Epithelial cell of umbilical artery (primary cell): ENCODE measurements around the gene RPL36. TPM values are rescaled to one million over a fixed set of nuclear protein-coding genes. Genes with fewer than 3 reads are reported as not detected.

ENCODE experiments used
- total RNA-seq: library from RNA; depleted of rRNA; stranded (reverse); fragments of >200 nt; gene quantifications from 2 replicates; pipeline ENCODE4 v1.2.3, GENCODE V29; 2014

Gene RPL36
- total RNA-seq = 513 and 637 TPM in 2 replicates

GRCh38 chr19:5690125-5690954 is at the start of gene RPL36:
Gene RPL36, plus strand, starts transcription at chr19:5690295. Its CDS starts 213 bp downstream, at chr19:5690508.

GRCh38 chr19:5680437-5681368 is 9.4 kb upstream of the RPL36 start, which contains the start of the genes HSD11B1L and MICOS13:
Gene HSD11B1L, plus strand, starts transcription at chr19:5681027. Its CDS starts 3,806 bp downstream, at chr19:5684833.
Gene MICOS13, minus strand, starts transcription at chr19:5680516. Its CDS starts 30 bp downstream, at chr19:5680486.

GRCh38 chr19:5719961-5720790 is 30.1 kb downstream of the RPL36 start, which contains the start of the genes CATSPERD and LONP1:
Gene CATSPERD, plus strand, starts transcription at chr19:5720637. Its CDS starts 101 bp downstream, at chr19:5720738.
Gene LONP1, minus strand, starts transcription at chr19:5720146. Its CDS starts 14 bp downstream, at chr19:5720132.

Other genes starting within 250 kb of the RPL36 start
- gene ZNRF4, start 234.9 kb upstream of the RPL36 start, total RNA-seq = not detected in 2 replicates
- gene TINCR, start 122.3 kb upstream of the RPL36 start, total RNA-seq = not detected in 2 replicates
- 26.6 and 30.9 TPM in 2 replicates for gene SAFB2, start 67.5 kb upstream of the RPL36 start, total RNA-seq
- 47.1 and 52.9 TPM in 2 replicates for gene SAFB, start 67.2 kb upstream of the RPL36 start, total RNA-seq
- gene MICOS13, start 9.8 kb upstream of the RPL36 start, total RNA-seq = 27.8 and 32.5 TPM in 2 replicates
- gene HSD11B1L, start 9.3 kb upstream of the RPL36 start, total RNA-seq = 7.3 and 7.8 TPM in 2 replicates
- 92.9 and 106 TPM in 2 replicates for gene LONP1, start 29.9 kb downstream of the RPL36 start, total RNA-seq
- not detected in 2 replicates for gene CATSPERD, start 30.3 kb downstream of the RPL36 start, total RNA-seq
- under 0.01 and 0.30 TPM in 2 replicates for gene PRR22, start 94.5 kb downstream of the RPL36 start, total RNA-seq
- gene DUS3L, start 100.9 kb downstream of the RPL36 start, total RNA-seq = 29.2 and 35.0 TPM in 2 replicates
- gene NRTN, start 114.8 kb downstream of the RPL36 start, total RNA-seq = not detected in 2 replicates
- not detected in 2 replicates for gene FUT6, start 149.4 kb downstream of the RPL36 start, total RNA-seq
- not detected in 2 replicates for gene FUT3, start 161.2 kb downstream of the RPL36 start, total RNA-seq
- gene FUT5, start 180.2 kb downstream of the RPL36 start, total RNA-seq = not detected in 2 replicates
- gene NDUFA11, start 213.5 kb downstream of the RPL36 start, total RNA-seq = 211 and 432 TPM in 2 replicates
- 4.5 and 7.6 TPM in 2 replicates for gene VMAC, start 214.6 kb downstream of the RPL36 start, total RNA-seq
- 0.97 and 2.0 TPM in 2 replicates for gene CAPS, start 224.0 kb downstream of the RPL36 start, total RNA-seq